Renal cortex interstitium (tissue), 11 donors: ENCODE measurements around the gene SARNP. TPM values are rescaled to one million over a fixed set of nuclear protein-coding genes. Genes with fewer than 3 reads are reported as not detected.
A peak's percentile ranks its signal among the peaks of the same experiment; 100 is the strongest.

Source experiments
- DNase-seq, 11 donors: peaks; one replicate each; pipeline ENCODE4 v3.0.0-alpha.2; 2013; ENCODE audit warnings: low read depth in 9 of 11, low spot score in 4 of 11; ENCODE audit errors: extremely low read depth in 1 of 11
- polyA plus RNA-seq, 3 donors: library from polyadenylated mRNA; unstranded; fragments of 120-200 nt; gene quantifications; one replicate each; pipeline ENCODE4 v1.2.1, GENCODE V29; 2013; ENCODE audit not compliant: insufficient read length in 3 of 3

The SARNP gene
- polyA plus RNA-seq, 3 donors: 97.2 to 143 (median 119) TPM

DNA sequence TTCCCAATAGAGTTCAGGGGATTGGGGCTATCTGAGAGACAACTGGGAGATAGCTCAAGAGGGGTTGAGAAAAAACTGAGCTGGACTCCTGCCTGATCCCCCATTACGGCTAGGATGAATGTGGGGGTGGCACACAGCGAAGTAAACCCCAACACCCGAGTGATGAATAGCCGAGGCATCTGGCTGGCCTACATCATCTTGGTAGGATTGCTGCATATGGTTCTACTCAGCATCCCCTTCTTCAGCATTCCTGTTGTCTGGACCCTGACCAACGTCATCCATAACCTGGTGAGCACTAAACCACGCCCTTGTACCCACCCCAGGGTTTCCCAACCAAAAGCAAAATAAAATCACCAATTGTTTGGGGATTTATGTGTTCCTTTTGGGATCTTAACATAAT lies 1.4 kb upstream of the SARNP start:
- DNase-seq: no peak

DNA sequence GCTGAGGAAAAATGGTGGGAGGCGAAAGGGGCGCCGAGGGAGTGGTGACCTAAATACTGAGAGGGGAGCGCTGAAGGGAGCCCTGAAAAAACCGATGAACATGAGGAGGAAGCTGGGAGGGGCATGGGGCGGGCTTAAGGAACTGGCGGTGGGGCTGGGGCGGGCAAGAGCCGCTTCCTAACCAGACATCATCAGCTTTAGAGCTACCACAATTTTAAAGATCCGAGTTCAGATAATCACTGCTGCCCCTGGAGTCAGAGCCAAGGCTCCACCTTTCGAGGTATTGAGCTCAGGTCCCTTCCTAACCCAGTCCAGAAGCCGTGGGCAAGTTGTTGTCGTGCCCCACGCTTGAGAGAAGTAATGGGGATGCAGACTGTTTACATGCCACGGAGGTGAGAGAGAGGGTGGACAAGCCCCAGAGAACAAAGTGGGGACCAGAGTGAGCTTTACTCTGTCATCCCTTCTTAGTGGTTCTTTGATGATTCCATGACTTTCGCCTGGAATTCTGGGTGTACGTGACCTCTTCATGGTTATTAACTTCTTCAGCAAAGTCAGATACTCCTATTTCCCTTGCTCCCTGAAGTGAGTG lies 710 bp upstream of the SARNP start:
- no peak for DNase-seq

DNA sequence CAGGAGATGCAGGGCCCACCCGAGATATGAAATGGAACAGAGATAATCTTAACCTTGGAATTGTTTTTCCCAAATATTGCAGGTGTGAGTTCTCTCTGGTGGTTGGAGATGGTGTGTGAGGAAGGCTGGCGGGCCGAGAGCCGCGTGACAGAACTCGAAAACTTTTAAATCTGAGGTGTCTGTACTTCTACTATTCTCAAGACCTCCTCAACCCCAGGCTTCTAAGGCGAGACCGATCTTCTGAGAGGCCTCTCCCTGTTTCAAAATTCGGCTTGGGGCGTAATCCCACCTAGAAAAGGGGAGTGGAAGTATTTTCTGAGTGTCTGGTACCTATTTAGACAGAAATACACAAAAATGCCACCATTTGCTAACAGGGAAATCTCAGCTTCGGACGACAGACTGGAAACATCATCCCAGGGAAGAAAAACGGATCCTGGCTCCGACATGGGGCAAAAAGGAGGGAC lies 611 bp downstream of the SARNP start:
- DNase-seq: peak in 3 of 11 donors; percentile 33 to 42 (median 41)

DNA sequence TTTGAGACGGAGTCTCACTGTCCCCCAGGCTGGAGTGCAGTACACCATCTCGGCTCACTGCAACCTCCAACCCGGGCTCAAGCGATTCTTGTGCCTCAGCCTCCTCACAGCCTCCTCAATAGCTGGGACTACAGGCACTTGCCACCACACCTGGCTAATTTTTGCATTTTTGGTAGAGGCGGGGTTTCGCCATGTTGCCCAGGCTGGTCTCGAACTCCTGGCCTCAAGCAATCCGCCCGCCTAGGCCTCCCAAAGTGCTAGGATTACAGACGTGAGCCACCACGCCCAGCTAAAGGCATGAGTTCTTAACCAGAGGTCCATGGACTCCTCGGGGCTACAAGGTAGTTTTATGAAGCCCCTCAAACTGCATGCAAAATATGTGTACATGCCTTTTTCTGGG lies 2.1 kb downstream of the SARNP start:
- no peak for DNase-seq

DNA sequence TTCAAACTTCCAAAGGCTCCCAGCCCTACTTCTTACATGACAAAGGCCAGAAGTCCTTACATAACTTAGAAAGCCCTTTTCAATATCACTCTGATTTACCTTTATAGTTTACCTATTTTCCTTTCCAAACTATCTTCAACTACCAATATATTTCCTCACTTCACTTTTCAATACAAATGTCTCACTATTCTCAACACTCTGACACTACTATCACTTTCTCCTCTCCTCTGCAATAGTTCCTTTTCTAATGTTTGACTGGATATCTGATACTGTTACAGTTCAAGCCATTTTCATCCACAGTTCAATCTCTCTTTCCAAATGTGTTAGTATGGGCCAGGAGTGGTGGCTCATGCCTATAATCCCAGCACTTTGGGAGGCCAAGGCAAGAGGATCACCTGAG lies 3.3 kb downstream of the SARNP start:
- DNase-seq: no peak

DNA sequence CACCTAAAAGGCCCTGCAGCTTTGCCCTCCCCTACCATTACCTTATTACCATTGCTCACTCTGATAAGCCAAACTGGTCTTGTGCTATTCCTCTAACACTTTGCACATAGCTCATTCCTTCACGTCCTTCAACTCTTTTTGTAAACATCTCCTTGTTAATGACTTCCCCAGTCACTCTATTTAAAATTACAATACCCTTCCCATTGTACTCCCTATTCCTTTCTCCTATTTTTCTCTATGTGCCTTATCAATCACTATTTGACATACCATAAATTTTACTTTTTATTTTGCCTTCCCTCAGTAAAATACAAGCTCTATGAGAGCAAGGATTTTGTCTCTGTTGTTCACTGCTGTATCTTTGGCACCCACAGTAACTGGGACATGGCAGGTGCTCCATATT lies 5.4 kb downstream of the SARNP start:
- DNase-seq: no peak

DNA sequence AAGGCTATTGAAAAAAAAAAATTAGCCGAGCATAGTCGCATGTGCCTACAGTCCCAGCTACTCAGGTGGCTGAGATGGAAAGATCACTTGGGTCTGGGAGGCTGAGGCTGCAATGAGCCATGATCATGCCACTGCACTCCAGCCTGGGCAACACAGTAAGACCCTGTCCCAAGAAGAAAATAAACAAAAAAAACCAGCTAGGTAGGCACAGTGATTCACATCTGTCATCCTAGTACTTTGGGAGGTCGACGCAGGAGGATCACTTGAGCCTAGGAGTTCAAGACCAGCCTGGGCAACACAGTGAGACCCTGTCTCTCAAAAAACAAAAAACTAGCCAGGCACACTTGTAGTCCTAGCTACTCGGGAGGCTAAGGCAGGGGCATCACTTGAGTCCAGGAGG lies 8.2 kb downstream of the SARNP start:
- no peak for DNase-seq

DNA sequence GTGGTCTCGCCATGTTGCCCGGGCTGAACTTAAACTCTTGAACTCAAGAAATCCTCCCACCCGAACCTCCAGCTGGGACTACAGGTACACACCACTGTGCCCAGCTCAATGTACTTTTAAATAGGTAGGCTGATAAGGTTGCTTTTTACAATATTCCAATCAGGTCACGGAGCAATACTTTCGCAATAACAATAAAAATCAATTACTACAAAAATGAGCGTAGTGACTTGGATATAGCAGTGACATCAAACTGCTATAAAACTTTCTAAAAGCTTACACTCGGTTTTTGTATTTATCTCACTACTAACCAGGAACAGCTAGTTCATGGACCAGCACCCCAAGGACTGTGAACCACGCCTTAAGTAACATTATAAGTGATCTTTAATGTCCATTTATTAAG lies 10.5 kb downstream of the SARNP start:
- no peak for DNase-seq

DNA sequence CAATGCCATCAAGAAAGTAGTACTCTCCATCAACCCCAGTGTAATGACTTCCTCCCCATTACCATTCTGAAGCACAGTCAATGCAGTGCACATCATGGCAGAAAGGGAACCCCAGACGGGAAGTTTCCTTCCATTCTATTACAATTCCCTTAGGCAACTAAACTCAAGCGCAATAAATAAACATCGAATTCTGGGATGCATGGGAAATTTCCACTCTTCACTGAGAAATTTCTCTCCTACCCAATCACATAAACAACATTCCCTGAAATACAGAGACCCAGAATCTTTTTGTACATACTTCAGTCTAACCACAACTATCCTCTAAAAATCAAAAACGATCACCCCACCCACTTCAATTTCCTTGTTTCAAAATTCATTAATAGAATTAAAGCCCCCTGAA lies 20.0 kb downstream of the SARNP start:
- no peak for DNase-seq

DNA sequence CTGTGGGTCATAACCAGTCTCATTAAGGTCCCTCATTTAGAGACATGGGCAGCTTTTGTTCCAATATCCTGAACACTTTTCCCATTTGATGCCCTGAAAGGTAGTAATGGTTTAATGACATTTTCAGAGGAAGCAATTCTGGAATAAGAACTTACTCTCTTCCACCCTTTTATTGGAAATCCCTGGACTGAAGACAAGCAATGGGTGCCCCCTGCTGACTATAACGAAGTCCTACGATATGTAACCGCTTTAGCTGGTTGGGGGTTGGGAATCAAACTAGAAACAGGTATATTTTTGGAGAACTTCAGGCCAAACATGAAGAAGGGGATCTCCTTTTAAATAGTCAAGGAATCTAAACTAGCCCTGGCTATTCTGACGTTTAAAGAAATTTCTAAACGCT lies 20.5 kb downstream of the SARNP start:
- peak in 8 of 11 donors; percentile 47 to 67 (median 56) for DNase-seq

DNA sequence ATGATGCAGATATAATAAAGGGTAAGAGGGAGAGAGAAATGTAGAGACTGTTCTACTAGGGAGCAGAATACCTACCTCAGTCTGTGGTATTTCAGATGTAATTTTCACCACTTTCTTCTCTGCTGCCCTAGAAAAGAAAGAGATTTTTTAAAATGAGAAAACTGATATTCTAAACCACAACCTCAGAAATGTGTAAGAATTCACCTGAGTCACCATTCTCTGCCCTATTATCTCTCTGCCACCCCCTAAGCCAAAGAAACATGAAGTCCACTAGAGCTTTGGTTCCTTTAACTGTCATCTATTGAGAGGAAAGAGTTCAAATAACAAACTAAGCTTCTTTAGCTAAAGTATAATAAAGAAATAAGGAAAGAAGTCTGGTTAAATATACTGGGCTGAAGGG lies 21.6 kb downstream of the SARNP start:
- DNase-seq: no peak

DNA sequence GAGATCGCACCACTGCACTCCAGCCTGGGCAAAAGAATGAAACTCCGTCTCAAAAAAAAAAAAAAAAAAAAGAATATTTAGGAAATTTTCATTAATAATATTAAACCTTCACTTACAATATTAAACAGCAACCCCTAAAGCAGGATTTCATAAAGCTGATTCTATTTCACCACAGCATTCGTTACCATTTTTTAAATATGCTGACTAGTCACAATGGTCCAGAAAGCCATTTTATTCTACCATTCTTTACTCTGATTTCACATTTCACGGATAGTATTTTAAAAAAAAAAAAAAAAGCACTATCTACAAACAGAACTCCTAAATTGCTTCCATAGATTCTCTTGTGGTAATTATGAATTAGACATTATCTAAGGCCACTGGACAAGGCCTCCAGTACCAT lies 27.6 kb downstream of the SARNP start:
- DNase-seq: no peak

DNA sequence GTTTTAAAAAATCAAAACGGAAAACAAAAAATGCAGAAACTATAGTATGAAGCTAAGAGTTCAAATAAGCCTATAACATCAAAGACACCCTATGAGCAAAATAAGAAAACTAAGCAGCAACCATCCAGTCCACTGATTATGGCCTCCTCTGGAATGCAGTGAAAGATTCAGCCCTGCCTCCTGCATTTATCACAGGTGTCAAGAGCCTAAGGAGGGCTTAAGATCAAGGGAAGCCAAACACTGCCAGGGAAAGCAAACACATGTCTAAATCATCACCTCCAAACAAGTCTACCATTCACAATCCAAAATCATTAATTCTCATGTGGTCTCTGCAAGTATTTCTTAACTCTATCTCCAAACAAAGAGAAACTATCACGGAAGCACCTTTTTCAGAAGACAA lies 28.4 kb downstream of the SARNP start:
- peak in 5 of 11 donors; percentile 10 to 41 (median 25) for DNase-seq

DNA sequence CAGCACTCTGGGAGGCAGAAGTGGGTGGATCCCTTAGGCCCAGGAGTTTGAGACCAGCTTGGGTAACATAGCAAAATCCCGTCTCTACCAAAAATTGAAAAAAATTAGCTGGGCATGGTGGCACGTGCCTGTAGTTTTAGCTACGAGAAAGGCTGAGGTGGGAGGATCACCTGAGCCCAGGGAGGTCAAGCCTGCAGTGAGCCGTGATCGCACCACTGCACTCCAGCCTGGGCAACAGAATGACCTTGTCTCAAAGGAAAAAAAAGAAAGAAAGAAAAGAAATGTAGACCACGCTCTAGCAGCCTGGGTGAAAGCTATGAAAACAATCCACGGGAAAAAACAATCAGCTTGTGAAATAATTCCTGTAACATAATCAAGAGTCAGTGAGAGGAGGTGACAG lies 29.0 kb downstream of the SARNP start:
- peak in 5 of 11 donors; percentile 9 to 30 (median 29) for DNase-seq

DNA sequence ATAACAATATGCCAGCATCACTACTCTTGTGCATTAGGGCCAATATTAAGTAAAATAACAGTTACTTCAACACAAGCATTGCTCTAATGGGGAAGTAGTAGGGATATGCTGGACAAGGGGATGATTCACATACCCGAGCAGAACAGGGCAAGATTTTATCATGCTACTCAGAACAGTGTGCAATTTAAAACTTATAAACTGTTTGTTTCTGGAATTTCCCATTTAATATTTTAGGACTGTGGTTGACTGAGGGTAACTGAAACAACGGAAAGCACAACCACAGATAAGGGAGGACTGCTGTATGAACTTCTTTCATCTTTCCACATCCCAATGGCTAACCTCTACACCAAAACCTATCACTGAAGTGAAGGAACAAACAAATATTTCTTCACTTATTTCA lies 36.8 kb downstream of the SARNP start:
- DNase-seq: no peak

DNA sequence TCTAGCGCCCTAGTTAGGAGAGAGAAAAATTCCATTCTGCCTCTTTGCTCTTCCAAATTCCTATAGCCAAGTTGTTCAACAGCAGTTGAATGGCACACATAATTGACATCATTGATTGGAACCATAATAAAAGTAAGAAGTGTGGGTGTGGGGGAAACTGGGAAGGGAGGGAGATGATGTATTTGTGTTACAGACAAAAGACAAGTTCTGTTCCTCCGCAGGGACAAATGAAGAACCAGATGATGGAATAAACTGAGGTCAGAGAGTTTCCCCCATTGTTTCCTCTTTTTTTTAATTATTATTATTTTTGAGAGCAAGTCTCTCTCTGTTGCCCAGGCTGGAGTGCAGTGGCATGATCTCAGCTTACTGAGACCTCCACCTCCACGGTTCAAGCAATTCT lies 39.7 kb downstream of the SARNP start:
- DNase-seq: no peak

DNA sequence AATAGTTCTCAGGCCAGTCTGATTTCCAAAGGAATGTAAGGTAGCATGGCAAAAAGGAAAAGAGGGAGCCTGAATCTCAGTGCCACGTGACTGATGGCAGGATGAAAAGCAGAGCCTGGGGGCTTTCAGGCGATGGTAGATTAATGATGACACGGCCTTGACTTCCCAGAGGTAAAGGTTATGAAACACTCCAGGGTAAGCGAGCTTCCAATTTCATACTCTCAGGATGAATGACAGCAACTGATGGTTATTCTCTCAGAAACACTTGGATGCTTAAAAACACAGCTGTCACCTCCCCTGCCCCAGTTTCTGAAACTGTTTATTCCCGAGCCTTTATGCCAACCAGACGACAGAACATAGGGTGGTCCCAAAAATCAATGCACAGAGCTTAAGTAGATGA lies 45.8 kb downstream of the SARNP start:
- DNase-seq: no peak

DNA sequence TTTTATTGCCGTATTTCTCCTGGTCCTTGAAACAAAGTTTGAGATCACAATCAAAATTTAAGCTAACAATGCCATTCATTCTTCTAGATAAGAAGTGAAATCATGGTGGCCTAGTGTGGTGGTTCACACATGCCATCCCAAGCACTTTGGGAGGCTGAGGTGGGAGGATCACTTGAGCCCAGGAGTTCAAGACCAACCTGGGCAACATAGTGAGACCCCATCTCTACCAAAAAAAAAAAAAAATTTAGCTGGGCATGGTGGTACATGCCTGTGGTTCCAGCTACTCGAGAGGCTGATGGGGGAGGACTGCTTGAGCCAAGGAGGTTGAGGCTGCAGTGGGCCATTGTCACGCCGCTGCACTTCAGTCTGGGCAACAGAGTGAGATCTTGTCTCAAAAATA lies 50.4 kb downstream of the SARNP start:
- DNase-seq: no peak

DNA sequence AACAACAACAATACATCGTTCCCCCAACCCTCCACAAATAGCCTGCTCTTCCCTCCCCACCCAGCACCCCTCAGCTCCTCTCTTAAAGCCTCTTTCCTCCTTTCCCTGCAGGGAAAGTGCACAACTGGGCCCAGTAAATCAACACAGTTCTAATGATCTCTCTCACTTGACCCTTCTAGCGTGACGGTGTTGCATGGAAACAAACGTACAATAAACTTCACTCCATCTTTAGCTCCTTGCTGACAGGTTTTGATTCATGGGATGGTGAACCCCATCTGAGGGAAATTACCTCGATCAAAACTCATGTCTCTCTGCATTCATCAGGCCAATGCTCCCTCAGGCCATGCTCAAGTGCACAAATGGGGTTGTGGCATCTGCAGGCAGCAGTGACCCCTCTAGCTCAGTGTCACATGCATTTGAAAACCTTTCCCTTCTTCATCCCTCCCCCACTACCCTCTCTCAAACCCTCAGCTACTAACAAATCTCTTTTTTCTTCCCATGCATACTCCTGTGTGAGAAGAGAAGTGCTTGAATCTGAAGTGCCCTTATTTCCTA lies 51.7 kb downstream of the SARNP start:
- DNase-seq: no peak

DNA sequence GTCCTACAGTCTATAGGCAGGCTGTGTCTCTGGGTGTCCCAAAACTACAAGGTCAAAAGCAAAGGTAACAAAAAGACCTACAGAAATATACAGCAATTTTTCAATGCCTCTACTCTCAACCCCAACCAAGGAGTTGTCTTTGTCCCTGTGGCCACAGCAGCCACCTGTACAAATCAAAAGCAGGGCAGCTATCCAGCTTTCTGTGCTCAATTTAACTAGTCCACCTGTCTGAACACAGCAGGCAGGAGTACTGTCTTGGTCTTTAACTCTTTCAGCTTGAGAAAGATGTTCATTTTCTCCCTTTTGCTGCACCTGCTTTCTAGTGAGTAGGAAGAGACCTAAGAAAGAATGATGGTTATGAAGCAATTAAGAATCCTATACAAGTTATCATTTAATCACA lies 54.9 kb downstream of the SARNP start:
- DNase-seq: no peak

DNA sequence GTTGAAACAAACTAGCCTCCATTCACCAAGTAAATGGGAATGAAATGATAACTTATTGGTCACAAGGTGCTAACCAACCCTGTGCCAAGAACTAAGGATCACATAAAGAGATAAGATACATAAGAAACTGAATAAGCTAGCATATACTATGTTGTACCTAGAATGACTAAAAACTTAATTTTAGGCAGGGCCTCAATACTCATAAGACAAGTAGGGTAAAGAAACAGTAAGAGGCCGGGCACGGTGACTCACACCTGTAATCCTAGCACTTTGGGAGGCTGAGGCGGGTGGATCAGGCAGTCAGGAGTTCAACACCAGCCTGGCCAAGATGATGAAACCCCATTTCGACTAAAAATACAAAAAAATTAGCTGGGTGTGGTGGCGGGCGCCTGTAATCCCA lies 56.9 kb downstream of the SARNP start:
- no peak for DNase-seq
